ENCODE results near the gene SRGAP1.
A peak's percentile ranks its signal among the peaks of the same experiment; 100 is the strongest.

The SRGAP1 gene

GRCh38 chr12:63909746-63910145 is 65.2 kb downstream of the SRGAP1 start:
- DNase-seq = no peak

GRCh38 chr12:63911341-63911740 is 66.8 kb downstream of the SRGAP1 start:
- no peak for DNase-seq

GRCh38 chr12:63912651-63913050 is 68.2 kb downstream of the SRGAP1 start:
- no peak for DNase-seq

- DNase-seq = no peak
These were observed 69.4 kb downstream of the SRGAP1 start for GRCh38 chr12:63913929-63914328.

- DNase-seq = peak; percentile 67
These were observed 70.8 kb downstream of the SRGAP1 start for GRCh38 chr12:63915105-63915800.

- DNase-seq = peak; percentile 51
These were observed 72.3 kb downstream of the SRGAP1 start for GRCh38 chr12:63916561-63917476.

- DNase-seq = no peak
These were observed 73.0 kb downstream of the SRGAP1 start for GRCh38 chr12:63917477-63917862.

- DNase-seq = peak; percentile 97
These were observed 73.6 kb downstream of the SRGAP1 start for GRCh38 chr12:63917864-63918799.

- peak; percentile 95 for DNase-seq
These were observed 74.3 kb downstream of the SRGAP1 start for GRCh38 chr12:63918800-63919300.

GRCh38 chr12:63919756-63920155 is 75.3 kb downstream of the SRGAP1 start:
- peak; percentile 72 for DNase-seq

GRCh38 chr12:63921157-63921556 is 76.7 kb downstream of the SRGAP1 start:
- no peak for DNase-seq

- peak; percentile 91 for DNase-seq
These were observed 78.0 kb downstream of the SRGAP1 start for GRCh38 chr12:63922474-63922873.

- no peak for DNase-seq
These were observed 80.3 kb downstream of the SRGAP1 start for GRCh38 chr12:63924781-63925180.

GRCh38 chr12:63927511-63927910 is 83.0 kb downstream of the SRGAP1 start:
- no peak for DNase-seq

GRCh38 chr12:63928305-63928704 is 83.8 kb downstream of the SRGAP1 start:
- no peak for DNase-seq

GRCh38 chr12:63929426-63929825 is 84.9 kb downstream of the SRGAP1 start:
- no peak for DNase-seq

GRCh38 chr12:63930971-63931370 is 86.5 kb downstream of the SRGAP1 start:
- DNase-seq = peak; percentile 82

- no peak for DNase-seq
These were observed 87.2 kb downstream of the SRGAP1 start for GRCh38 chr12:63931703-63932102.

GRCh38 chr12:63934936-63935335 is 90.4 kb downstream of the SRGAP1 start:
- no peak for DNase-seq

GRCh38 chr12:63935361-63935760 is 90.9 kb downstream of the SRGAP1 start:
- no peak for DNase-seq

- peak; percentile 57 for DNase-seq
These were observed 93.1 kb downstream of the SRGAP1 start for GRCh38 chr12:63937378-63938316.

All from fibroblast of skin of abdomen (primary cell).